Body of pancreas (tissue), 4 donors: Measurements from ENCODE around the gene SLC25A4.

ENCODE experiments used
- POLR2A ChIP-seq, 3 donors: fragments of 450-650 bp; IDR thresholded peaks; one replicate each; pipeline ENCODE4 v1.6.1; 2016; ENCODE audit warnings: antibody characterized with exemption in 3 of 3, mild to moderate bottlenecking in 2 of 3
- TF ChIP-seq, protein P1 (sequence below), 7 experiments: fragments of 450-650 bp in 4 of 7; fragments of 200-600 bp in 3 of 7; sonication (generic) in 3 of 7; IDR thresholded peaks; one replicate each; pipeline ENCODE4 v1.5.1; 2016 to 2019; ENCODE audit warnings: antibody characterized with exemption in 7 of 7

DNA sequence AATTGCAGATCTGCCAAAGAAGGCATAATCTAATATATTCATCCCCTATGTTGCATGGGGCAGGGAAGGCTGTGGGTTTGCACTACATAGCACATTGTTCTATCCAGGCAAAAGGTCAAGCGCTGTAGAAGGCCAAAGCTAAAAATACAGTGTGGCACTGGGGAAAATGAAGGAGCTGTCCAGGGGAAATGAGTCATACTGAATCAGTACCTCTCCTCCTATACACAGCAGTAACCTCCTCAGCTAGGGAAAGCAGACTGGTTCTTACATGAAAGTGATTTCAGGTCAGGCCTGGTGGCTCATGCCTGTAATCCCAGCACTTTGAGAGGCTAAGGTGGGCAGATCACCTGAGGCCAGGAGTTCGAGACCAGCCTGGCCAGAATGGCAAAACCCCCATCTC is 31.0 kb upstream of the SLC25A4 start:
- peak in 1 of 3 donors; percentile 11 for TF ChIP-seq POLR2A (IDR thresholded peaks at IDR 0.05)
- TF ChIP-seq, protein P1, sequence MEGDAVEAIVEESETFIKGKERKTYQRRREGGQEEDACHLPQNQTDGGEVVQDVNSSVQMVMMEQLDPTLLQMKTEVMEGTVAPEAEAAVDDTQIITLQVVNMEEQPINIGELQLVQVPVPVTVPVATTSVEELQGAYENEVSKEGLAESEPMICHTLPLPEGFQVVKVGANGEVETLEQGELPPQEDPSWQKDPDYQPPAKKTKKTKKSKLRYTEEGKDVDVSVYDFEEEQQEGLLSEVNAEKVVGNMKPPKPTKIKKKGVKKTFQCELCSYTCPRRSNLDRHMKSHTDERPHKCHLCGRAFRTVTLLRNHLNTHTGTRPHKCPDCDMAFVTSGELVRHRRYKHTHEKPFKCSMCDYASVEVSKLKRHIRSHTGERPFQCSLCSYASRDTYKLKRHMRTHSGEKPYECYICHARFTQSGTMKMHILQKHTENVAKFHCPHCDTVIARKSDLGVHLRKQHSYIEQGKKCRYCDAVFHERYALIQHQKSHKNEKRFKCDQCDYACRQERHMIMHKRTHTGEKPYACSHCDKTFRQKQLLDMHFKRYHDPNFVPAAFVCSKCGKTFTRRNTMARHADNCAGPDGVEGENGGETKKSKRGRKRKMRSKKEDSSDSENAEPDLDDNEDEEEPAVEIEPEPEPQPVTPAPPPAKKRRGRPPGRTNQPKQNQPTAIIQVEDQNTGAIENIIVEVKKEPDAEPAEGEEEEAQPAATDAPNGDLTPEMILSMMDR (IDR thresholded peaks at IDR 0.05), result peak in 1 of 7 experiments; percentile 8
